HG03469 (cell line): Measurements from ENCODE around the gene PLEKHA6.
"Not testable (repeated sequence)": the region's sequence is repeated elsewhere in the genome, so short reads cannot be mapped to it uniquely, and the experiment has no call there.

Experiments
- ATAC-seq: cut with Tn5 transposase; IDR thresholded peaks from one replicate; pipeline ENCODE4 v1.9.1; 2021; ENCODE audit warnings: mild to moderate bottlenecking, moderate library complexity, moderate number of reproducible peaks; ENCODE audit not compliant: unreplicated experiment

PLEKHA6 gene

GRCh38 chr1:204337583-204337982 lies 22.1 kb downstream of the PLEKHA6 start:
- no peak for ATAC-seq

- no peak for ATAC-seq
Measured at GRCh38 chr1:204337036-204337429, 22.7 kb downstream of the PLEKHA6 start.

GRCh38 chr1:204336421-204337035 lies 23.2 kb downstream of the PLEKHA6 start:
- no peak for ATAC-seq

GRCh38 chr1:204335533-204335932 lies 24.2 kb downstream of the PLEKHA6 start:
- ATAC-seq: no peak

GRCh38 chr1:204335085-204335484 lies 24.6 kb downstream of the PLEKHA6 start:
- no peak for ATAC-seq

- no peak for ATAC-seq
Measured at GRCh38 chr1:204334455-204334854, 25.3 kb downstream of the PLEKHA6 start.

GRCh38 chr1:204333427-204333826 lies 26.3 kb downstream of the PLEKHA6 start:
- no peak for ATAC-seq

GRCh38 chr1:204331847-204332487 lies 27.8 kb downstream of the PLEKHA6 start:
- no peak for ATAC-seq

GRCh38 chr1:204331275-204331674 lies 28.5 kb downstream of the PLEKHA6 start:
- no peak for ATAC-seq

GRCh38 chr1:204327870-204328269 lies 31.9 kb downstream of the PLEKHA6 start:
- not testable (repeated sequence) for ATAC-seq

- no peak for ATAC-seq
Measured at GRCh38 chr1:204327359-204327758, 32.4 kb downstream of the PLEKHA6 start.

GRCh38 chr1:204326771-204327300 lies 32.9 kb downstream of the PLEKHA6 start:
- no peak for ATAC-seq

- no peak for ATAC-seq
Measured at GRCh38 chr1:204325944-204326343, 33.8 kb downstream of the PLEKHA6 start.

GRCh38 chr1:204323887-204324286 lies 35.8 kb downstream of the PLEKHA6 start:
- no peak for ATAC-seq

GRCh38 chr1:204322339-204322868 lies 37.3 kb downstream of the PLEKHA6 start:
- ATAC-seq: no peak

GRCh38 chr1:204321665-204322064 lies 38.1 kb downstream of the PLEKHA6 start:
- no peak for ATAC-seq

- ATAC-seq: no peak
Measured at GRCh38 chr1:204321051-204321450, 38.7 kb downstream of the PLEKHA6 start.

GRCh38 chr1:204320382-204320804 lies 39.3 kb downstream of the PLEKHA6 start:
- no peak for ATAC-seq

GRCh38 chr1:204319462-204319861 lies 40.3 kb downstream of the PLEKHA6 start:
- no peak for ATAC-seq

GRCh38 chr1:204319027-204319426 lies 40.7 kb downstream of the PLEKHA6 start:
- no peak for ATAC-seq

GRCh38 chr1:204318324-204318723 lies 41.4 kb downstream of the PLEKHA6 start:
- no peak for ATAC-seq

GRCh38 chr1:204317170-204317569 lies 42.6 kb downstream of the PLEKHA6 start:
- ATAC-seq: no peak
